Esophagus squamous epithelium (tissue), 5 donors: ENCODE results near the gene IFIT1B. TPM values are rescaled to one million over a fixed set of nuclear protein-coding genes. Genes with fewer than 3 reads are reported as not detected.
A peak's percentile ranks its signal among the peaks of the same experiment; 100 is the strongest.

Experiments
- DNase-seq: peaks from one replicate; lab custom pipeline; 2025; lab: John Stamatoyannopoulos, UW
- H3K27ac ChIP-seq, 4 donors: fragments of 200-600 bp; sonication (generic); one replicate each; pipeline ENCODE4 v1.5.1; 2016 to 2019; ENCODE audit warnings: mild to moderate bottlenecking in 1 of 4
- H3K27me3 ChIP-seq, 4 donors: fragments of 200-600 bp; sonication (generic); 1 replicate in 3 of 4; 2 replicates in 1 of 4; pipeline versions ENCODE4 v1.5.1 to v1.6.0; 2017 to 2021; ENCODE audit warnings: antibody characterized with exemption in 1 of 4
- H3K36me3 ChIP-seq, 3 donors: fragments of 200-600 bp; sonication (generic); one replicate each; pipeline ENCODE4 v1.5.1; 2016 to 2019
- H3K4me1 ChIP-seq, 3 donors: fragments of 200-600 bp; sonication (generic); one replicate each; pipeline ENCODE4 v1.5.1; 2017 to 2019
- H3K4me3 ChIP-seq, 4 donors: fragments of 200-600 bp; sonication (generic); 1 replicate in 3 of 4; 2 replicates in 1 of 4; pipeline ENCODE4 v1.5.1; 2016 to 2019; ENCODE audit warnings: mild to moderate bottlenecking in 2 of 4, moderate library complexity in 1 of 4
- H3K9me3 ChIP-seq, 3 donors: fragments of 200-600 bp; sonication (generic); one replicate each; pipeline ENCODE4 v1.5.1; 2016 to 2019
- POLR2A ChIP-seq, 4 donors: fragments of 450-650 bp; IDR thresholded peaks; one replicate each; pipeline ENCODE4 v1.6.1; 2017; ENCODE audit warnings: antibody characterized with exemption in 4 of 4, mild to moderate bottlenecking in 4 of 4, moderate library complexity in 3 of 4
- WGBS, 2 donors: methylation state at CpG; one replicate each; pipeline ENCODE4 v1.1.5; 2018; 5-methylcytosine and 5-hydroxymethylcytosine counted together
- intact Hi-C: fragments of 100-400 bp; cut with DNase I; formaldehyde crosslinking; loops from one replicate; pipeline ENCODE4 v1.15.0; 2022
- total RNA-seq, 4 donors: library from RNA; depleted of rRNA; stranded (reverse); fragments of >200 nt; gene quantifications; one replicate each; pipeline ENCODE4 v1.1.0, GENCODE V29; 2016
- TF ChIP-seq, protein P1 (sequence below), 6 experiments: fragments of 450-650 bp in 4 of 6; fragments of 200-600 bp in 2 of 6; sonication (generic) in 2 of 6; IDR thresholded peaks; one replicate each; pipeline ENCODE4 v1.5.1; 2016 to 2019; ENCODE audit warnings: antibody characterized with exemption in 6 of 6, mild to moderate bottlenecking in 4 of 6, moderate library complexity in 4 of 6
- donor health status: DM: yes; HTN: yes; CAD: no.

Gene IFIT1B
- total RNA-seq, 4 donors from 2014 or later: not detected

DNA sequence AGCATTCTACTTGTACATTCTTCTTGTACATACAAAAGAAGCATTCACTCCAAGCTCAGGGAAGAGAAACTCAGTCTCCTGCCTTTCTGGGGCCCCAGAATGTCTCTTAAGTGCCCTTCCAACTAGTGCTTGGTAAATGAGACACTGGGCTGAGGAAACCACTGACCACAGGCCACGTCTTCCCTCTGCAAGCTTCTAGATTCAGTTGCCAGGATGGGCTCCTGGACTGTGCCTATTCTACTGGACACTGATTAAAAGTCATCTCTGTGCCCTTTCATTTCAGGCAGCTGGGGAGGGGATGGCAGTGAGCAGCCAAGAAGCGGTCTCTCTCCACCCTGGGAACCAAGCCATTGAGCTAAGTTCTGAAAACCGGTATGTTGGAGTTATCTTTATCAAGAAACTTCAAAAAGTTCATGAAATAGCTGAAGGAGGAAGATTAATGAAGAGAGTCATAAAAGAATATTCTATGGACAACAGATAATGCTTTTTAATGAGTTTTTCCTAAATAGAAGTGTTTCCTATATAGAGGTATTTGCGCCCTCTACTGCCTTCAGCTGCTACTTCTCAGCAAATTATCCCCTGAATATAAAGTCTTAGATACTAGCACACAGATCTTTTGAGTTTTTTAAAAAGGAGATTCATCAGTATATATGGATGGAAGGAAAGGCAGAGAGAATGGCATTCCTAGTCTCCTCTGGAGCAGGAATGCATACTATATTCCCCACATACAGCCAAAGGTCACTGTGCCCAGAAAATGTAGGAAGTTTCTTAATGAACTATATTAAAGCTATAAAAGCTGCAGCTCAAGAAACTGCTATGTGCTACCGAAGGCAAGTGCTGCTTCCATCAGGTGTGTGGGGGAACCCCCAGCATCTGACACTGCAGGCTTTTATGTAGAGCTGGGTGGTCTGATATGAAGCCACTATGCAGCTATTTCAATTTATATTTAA, 8.4 kb upstream of the IFIT1B start:
- DNase-seq: no peak
- no peak for TF ChIP-seq POLR2A (IDR thresholded peaks at IDR 0.05)
- TF ChIP-seq, protein P1, sequence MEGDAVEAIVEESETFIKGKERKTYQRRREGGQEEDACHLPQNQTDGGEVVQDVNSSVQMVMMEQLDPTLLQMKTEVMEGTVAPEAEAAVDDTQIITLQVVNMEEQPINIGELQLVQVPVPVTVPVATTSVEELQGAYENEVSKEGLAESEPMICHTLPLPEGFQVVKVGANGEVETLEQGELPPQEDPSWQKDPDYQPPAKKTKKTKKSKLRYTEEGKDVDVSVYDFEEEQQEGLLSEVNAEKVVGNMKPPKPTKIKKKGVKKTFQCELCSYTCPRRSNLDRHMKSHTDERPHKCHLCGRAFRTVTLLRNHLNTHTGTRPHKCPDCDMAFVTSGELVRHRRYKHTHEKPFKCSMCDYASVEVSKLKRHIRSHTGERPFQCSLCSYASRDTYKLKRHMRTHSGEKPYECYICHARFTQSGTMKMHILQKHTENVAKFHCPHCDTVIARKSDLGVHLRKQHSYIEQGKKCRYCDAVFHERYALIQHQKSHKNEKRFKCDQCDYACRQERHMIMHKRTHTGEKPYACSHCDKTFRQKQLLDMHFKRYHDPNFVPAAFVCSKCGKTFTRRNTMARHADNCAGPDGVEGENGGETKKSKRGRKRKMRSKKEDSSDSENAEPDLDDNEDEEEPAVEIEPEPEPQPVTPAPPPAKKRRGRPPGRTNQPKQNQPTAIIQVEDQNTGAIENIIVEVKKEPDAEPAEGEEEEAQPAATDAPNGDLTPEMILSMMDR (IDR thresholded peaks at IDR 0.05): peak in 5 of 6 experiments; percentile 28 to 71 (median 48)
- Histone ChIP-seq H3K27me3 (no peaks in the 10 kb centered on the region), H3K27ac (peak overlapping the region in 2 of 4 donors; percentile 3 to 16), H3K36me3 (no peaks in the 10 kb centered on the region), H3K4me1 (peaks cover 0 to 38% (median 27%) of the 10 kb centered on the region in 3 donors), H3K4me3 (no peak overlapping the region), H3K9me3 (no peaks in the 10 kb centered on the region)
- intact Hi-C loops: no loop called here
- 61 to 66% methylated on average over 5 of the region's 5 CpGs for WGBS, 2 donors

DNA sequence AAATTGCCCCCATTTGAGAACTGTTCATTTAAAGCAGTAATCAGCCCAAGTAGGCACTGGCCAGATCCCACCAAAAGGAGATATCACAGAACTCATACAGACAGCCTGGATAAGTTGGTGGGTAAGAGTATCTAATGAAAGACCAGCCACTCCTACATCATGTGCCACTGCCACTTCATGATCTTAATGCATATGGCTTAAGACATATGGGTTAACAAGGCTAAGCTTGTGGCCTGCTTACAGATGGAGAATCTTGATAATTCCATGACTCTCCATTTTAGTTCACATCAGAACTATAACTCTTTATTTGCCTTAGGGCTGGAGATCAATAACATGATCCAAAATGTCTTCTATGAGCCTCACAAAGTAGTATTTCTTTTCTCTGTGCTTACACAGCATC, 6.8 kb upstream of the IFIT1B start:
- H3K4me3 ChIP-seq: no peak overlapping the region
- TF ChIP-seq, protein P1 (IDR thresholded peaks at IDR 0.05): no peak
- TF ChIP-seq POLR2A (IDR thresholded peaks at IDR 0.05): no peak
- no peaks in the 10 kb centered on the region for H3K27me3 ChIP-seq
- H3K4me1 ChIP-seq: peaks cover 0 to 47% (median 35%) of the 10 kb centered on the region in 3 donors
- intact Hi-C loops: no loop called here
- no peaks in the 10 kb centered on the region for H3K36me3 ChIP-seq
- H3K27ac ChIP-seq: no peak overlapping the region
- no peaks in the 10 kb centered on the region for H3K9me3 ChIP-seq
- no peak for DNase-seq

DNA sequence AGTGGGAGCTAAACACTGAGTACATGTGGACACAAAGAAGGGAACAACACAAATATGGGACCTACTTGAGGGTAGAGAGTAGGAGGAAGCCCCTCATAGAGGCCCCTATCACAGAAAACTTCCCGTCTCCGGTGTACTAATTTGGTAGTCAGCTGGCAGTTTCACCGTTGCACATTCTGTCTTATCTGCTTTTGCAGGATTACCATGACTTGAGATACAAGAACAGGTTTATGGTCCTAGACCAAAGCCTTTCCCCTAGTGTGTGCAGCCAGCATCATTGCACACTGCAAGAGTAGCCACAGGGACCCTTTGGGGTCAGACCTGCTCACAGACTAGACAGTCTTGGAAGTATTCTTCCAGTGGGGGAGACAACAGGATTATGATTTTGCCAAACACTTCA, 5.9 kb upstream of the IFIT1B start:
- H3K4me1 ChIP-seq: peaks cover 0 to 46% (median 35%) of the 10 kb centered on the region in 3 donors
- WGBS, 2 donors: 76 to 87% methylated on average over 2 to 3 of the region's 3 CpGs
- H3K9me3 ChIP-seq: no peaks in the 10 kb centered on the region

DNA sequence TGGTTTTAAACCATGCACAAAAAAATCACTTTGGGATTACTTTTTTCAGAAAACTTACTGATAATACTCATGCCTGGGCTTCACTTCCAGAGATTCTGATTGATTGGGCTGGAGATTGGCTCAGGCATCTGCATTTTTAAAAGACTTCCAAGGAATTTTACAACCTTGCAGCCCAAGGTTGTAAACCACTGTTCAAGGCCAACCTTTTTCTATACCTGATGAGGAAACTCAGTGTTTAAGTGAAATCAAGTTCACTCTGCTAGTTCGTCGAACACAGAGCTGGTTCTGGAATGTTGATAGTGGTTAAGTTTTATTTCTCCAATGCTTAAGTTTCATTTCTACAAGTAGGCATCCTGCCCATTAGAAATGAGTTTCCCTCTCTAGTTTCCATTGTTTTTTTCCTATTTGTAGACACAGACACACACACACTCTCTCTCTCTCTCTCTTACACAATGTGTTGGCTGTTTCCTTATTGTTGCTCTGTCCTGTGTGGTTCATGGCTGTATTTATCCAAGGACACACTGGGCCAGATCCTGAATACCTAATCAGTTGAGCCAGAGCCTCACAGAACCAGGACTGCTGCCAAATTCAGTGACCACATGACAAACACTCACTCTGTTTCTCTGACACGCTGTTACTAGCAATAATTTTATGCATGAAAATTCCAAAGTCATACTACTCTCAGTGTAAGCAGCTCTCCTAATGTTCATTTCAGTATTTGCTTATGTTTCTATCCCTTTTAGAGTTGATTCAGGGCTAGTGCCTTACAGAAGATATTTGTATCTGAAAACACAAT, 3.7 kb upstream of the IFIT1B start:
- Histone ChIP-seq H3K4me1 (peaks cover 0 to 27% (median 20%) of the 10 kb centered on the region in 3 donors), H3K27ac (peak overlapping the region; percentile 65 to 89 (median 74)), H3K36me3 (no peaks in the 10 kb centered on the region), H3K9me3 (no peaks in the 10 kb centered on the region), H3K27me3 (no peaks in the 10 kb centered on the region), H3K4me3 (no peak overlapping the region)
- intact Hi-C loops: no loop called here
- 20 to 34% methylated on average over 3 of the region's 3 CpGs for WGBS, 2 donors
- DNase-seq: peak; percentile 22
- TF ChIP-seq, protein P1 (IDR thresholded peaks at IDR 0.05): no peak
- TF ChIP-seq POLR2A (IDR thresholded peaks at IDR 0.05): no peak

More for the DNA sequence above, 5.9 kb upstream of the IFIT1B start:
- intact Hi-C loops: no loop called here
- Histone ChIP-seq H3K36me3 (no peaks in the 10 kb centered on the region), H3K27me3 (no peaks in the 10 kb centered on the region), H3K27ac (no peak overlapping the region), H3K4me3 (no peak overlapping the region)
- no peak for DNase-seq
- TF ChIP-seq, protein P1 (IDR thresholded peaks at IDR 0.05): no peak
- no peak for TF ChIP-seq POLR2A (IDR thresholded peaks at IDR 0.05)
